GM21786 (cell line): ENCODE measurements around the gene ARHGEF10L.

Experiments
- ATAC-seq: cut with Tn5 transposase; IDR thresholded peaks from one replicate; pipeline ENCODE4 v1.9.1; 2021; ENCODE audit not compliant: unreplicated experiment

The ARHGEF10L gene

DNA sequence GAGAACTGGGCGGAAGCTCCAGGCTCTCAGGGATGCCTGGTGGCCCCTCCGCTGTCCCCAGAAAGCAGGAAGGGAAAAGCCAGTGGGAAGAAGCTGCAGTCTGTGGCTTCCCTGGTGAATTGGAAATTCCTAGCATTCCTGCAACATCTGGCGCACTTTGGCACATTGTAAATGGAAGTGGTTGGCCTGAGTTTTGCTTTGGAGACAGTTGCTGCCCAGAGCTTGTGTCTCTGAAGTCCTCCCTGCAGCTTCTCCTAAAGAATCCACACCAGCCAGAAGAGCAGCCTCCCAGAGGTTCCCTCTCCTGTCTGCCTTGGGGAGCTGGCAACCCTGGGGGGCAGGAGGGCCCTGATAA is 48.2 kb downstream of the ARHGEF10L start:
- no peak for ATAC-seq

GRCh38 chr1:17588048-17588871 is 48.8 kb downstream of the ARHGEF10L start:
- ATAC-seq: no peak

- ATAC-seq: no peak
Measured at GRCh38 chr1:17591814-17592430, 52.4 kb downstream of the ARHGEF10L start.

- no peak for ATAC-seq
Measured at GRCh38 chr1:17594026-17594425, 54.5 kb downstream of the ARHGEF10L start.

DNA sequence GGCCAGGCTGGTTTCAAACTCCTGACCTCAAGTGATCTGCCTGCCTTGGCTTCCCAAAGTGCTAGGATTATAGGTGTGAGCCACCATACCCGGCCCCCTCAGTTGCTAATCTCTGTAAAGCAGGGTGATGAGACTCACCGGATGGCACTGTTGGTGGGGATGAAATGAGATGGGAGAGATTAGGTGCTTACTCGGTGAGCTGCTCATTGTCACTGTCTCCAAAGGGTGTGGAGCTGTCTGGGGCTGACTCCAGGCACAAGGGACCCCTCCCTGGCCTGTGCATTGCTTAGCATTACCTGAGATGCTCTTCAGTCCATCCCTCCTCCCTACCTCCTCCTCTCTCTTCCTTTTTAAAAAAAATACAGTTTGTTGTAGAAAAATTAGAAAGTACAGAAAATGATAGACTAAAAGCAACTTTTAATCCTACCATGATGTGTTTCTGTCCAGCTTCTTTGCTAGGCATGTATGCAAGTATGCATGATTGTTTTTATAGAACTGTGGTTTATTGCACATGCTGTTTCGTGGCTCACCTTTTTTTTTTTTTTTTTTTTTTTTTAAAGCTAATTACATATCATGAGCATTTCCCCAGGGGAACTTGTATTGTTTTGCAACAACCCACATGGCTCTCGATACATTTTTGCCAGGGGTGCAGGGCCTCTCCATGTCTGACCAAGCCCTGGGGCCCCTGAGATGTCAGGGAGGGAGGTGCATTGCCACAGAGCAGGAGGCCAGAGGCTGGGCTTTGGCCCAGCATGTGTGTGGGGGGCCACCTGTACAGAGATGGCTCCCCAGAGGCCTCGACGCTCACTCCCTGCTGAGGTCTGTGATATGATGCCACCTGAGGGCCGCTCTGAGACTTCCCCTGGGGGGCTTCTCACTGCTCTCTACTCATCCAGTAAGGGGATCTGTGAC is 55.4 kb downstream of the ARHGEF10L start:
- ATAC-seq: no peak

DNA sequence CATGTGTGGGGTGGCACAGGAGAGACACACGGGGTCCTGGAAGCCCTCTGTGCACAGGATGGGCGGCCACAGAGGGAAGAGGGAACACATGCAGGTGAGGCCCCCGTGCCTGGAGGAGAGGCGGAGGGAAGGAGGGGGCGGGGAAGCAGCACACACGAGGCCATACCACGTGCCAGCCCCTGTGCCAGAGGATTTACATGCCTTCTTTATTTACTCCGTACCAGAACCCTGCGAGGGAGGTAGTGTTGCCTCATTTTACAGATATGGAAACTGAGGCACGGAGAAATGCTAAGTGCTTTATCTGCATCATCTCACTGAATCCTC is 56.1 kb downstream of the ARHGEF10L start:
- no peak for ATAC-seq

DNA sequence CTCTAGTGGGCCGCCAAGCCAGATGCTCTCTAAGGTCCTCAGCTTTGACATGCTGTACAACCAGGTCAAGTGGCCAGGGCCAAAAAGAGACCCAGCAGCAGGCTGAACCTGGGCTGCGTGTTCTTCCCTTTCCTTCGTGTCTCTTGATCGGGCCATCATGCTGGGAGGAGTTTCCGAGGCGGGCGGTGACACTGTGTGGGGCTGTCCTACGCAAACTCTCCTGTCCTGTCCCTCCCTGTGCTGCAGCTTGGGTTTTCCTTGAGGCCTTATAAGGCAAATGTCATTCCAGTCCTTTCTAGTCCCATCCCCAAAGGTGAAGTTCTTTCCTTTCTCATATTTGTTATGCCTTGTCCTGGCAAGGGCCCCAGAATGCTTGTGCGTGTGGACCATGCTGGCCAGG is 56.7 kb downstream of the ARHGEF10L start:
- ATAC-seq: no peak

- no peak for ATAC-seq
Measured at GRCh38 chr1:17596651-17597509, 57.4 kb downstream of the ARHGEF10L start.

GRCh38 chr1:17597651-17598050 is 58.2 kb downstream of the ARHGEF10L start:
- no peak for ATAC-seq

DNA sequence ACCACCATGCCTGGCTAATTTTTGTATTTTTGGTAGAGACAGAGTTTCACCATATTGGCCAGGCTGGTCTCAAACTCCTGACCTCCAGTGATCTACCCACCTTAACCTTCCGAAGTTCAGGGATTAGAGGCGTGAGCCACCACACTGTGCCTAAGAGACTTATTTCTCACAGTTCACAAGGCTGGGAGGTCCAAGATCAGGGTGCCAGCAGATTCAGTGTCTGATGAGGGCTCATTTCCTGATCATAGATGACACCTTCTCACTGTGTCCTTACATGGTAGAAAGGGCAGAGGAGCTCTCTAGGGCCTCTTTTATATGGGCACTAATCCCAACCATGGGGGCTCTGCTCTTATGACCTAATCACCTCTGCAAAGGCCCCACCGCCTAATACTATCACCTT is 58.8 kb downstream of the ARHGEF10L start:
- no peak for ATAC-seq

GRCh38 chr1:17599291-17599953 is 59.9 kb downstream of the ARHGEF10L start:
- no peak for ATAC-seq

DNA sequence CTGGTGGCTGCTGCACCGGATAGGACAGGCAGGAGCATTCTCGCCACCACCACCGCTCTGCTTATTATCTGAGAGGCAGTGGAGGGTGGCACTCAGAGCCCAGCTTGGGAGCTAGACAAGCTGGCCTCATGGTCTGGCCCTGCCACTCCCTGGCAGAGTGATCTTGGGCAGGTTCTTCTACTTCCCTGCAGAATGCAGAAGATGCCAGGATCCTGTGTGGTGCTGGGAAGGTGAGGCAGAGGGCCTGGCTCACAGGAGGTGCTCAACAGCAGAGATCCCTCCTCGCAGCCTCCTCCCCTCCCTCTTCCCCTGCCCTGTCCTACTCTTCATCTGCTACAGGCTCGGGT is 60.4 kb downstream of the ARHGEF10L start:
- no peak for ATAC-seq

DNA sequence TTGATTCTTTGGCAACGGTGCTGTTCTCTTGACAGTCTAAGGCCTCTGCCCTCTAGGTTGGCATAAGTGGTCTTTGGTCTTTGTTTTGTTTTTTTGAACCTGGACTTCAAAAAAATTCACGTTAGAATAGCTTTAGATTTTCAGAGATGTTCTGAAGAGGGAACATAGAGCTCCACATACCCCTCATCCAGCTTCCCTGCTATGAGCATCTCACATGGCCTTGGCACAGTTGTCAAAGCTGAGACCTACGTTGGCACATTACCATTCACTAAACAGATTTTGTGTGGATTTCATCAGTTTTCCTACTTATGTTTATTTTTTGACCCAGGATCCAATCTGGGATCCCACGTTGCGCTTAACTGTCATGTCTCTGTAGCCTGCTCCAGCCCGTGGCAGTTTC is 60.8 kb downstream of the ARHGEF10L start:
- ATAC-seq: no peak

GRCh38 chr1:17601643-17602382 is 62.3 kb downstream of the ARHGEF10L start:
- no peak for ATAC-seq

GRCh38 chr1:17603091-17603841 is 63.8 kb downstream of the ARHGEF10L start:
- ATAC-seq: no peak

- no peak for ATAC-seq
Measured at GRCh38 chr1:17605582-17606344, 66.3 kb downstream of the ARHGEF10L start.

DNA sequence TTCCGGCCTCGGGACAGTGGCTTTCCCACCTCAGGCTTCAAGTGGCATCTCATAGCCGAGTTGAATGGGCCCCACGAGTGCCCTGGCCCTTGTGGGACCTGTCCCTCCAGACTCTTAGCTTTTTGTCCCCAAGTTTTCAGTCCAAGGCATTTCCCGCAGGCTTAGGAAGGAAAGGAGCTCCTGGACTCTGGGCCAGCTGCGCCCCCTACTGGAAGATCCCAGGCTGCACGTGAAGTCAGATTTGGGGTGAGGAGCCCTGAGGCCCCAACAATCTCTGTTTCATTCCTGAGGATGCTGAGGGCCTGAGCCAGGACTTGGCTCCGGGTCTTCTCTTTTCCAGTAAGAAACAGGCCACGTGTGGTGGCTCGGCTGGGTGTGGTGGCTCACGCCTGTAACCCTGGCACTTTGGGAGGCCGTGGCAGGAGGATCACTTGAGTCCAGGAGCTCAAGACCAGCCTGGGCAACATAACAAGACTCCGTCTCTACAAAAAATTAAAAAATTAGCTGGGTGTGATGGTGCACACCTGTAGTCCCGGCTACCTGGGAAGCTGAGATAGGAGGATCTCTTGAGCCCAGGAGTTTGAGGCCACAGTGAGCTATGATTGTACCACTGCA is 67.4 kb downstream of the ARHGEF10L start:
- no peak for ATAC-seq
